GM23338 (cell line): ENCODE measurements around the gene GALNT7. TPM values are rescaled to one million over a fixed set of nuclear protein-coding genes. Genes with fewer than 3 reads are reported as not detected.

Experiments used
- ATAC-seq: fragments of 200-7000 bp; cut with Tn5 transposase; 3 replicates; pipeline ENCODE4 v1.9.1; 2020
- DNase-seq: peaks from one replicate; pipeline ENCODE4 v3.0.0-alpha.2; 2015; ENCODE audit warnings: low spot score
- H2AFZ ChIP-seq: fragments of 200-600 bp; sonication (generic); 2 replicates; pipeline ENCODE4 v1.8.0; 2016; ENCODE audit warnings: antibody characterized with exemption, mild to moderate bottlenecking, moderate library complexity
- H3F3A ChIP-seq: fragments of 200-600 bp; sonication (generic); replicated peaks from 2 replicates; pipeline ENCODE4 v1.8.0; 2017; ENCODE audit warnings: antibody characterized with exemption, mixed run types, low read depth
- H3K27ac ChIP-seq: fragments of 200-600 bp; sonication (generic); 2 replicates; pipeline ENCODE4 v1.6.1; 2016; ENCODE audit warnings: low read depth
- H3K27me3 ChIP-seq: fragments of 200-600 bp; sonication (generic); 2 replicates; pipeline ENCODE4 v1.8.0; 2016; ENCODE audit warnings: mild to moderate bottlenecking, mixed run types, moderate library complexity; ENCODE audit not compliant: insufficient read depth
- H3K36me3 ChIP-seq: fragments of 200-600 bp; sonication (generic); 2 replicates; pipeline ENCODE4 v1.8.0; 2016; ENCODE audit warnings: mild to moderate bottlenecking; ENCODE audit not compliant: insufficient read depth
- H3K4me1 ChIP-seq: fragments of 200-600 bp; sonication (generic); 2 replicates; pipeline ENCODE4 v1.8.0; 2016; ENCODE audit warnings: mild to moderate bottlenecking, moderate library complexity; ENCODE audit not compliant: insufficient read depth
- H3K4me2 ChIP-seq: fragments of 200-600 bp; sonication (generic); 2 replicates; pipeline ENCODE4 v1.7.1; 2017; ENCODE audit warnings: mixed run types
- H3K4me3 ChIP-seq: fragments of 200-600 bp; sonication (generic); 2 replicates; pipeline ENCODE4 v1.6.1; 2016; ENCODE audit warnings: mixed run types
- H3K79me2 ChIP-seq: fragments of 200-600 bp; sonication (generic); replicated peaks from 2 replicates; pipeline ENCODE4 v1.8.0; 2017; ENCODE audit warnings: mild to moderate bottlenecking; ENCODE audit not compliant: insufficient read depth
- H3K9me2 ChIP-seq: fragments of 200-600 bp; sonication (generic); 2 replicates; pipeline ENCODE4 v1.8.0; 2017; ENCODE audit not compliant: insufficient read depth
- H4K20me1 ChIP-seq: fragments of 200-600 bp; sonication (generic); replicated peaks from 2 replicates; pipeline ENCODE4 v1.8.0; 2017; ENCODE audit warnings: mild to moderate bottlenecking; ENCODE audit not compliant: insufficient read depth
- H3K27ac Mint-ChIP-seq: 2 replicates; pipeline ENCODE4 v1.8.0; 2020; ENCODE audit warnings: inconsistent platforms, mild to moderate bottlenecking, moderate library complexity, mixed read lengths
- H3K27me3 Mint-ChIP-seq: 3 replicates; pipeline ENCODE4 v1.8.0; 2022; ENCODE audit warnings: low read depth, mild to moderate bottlenecking, moderate library complexity, mixed read lengths, inconsistent platforms; ENCODE audit not compliant: insufficient read depth, poor library complexity
- H3K36me3 Mint-ChIP-seq: 3 replicates; pipeline ENCODE4 v1.8.0; 2021; ENCODE audit warnings: low read depth, mild to moderate bottlenecking, inconsistent platforms, moderate library complexity, mixed read lengths
- H3K4me1 Mint-ChIP-seq: 3 replicates; pipeline ENCODE4 v1.8.0; 2020; ENCODE audit warnings: mild to moderate bottlenecking, inconsistent platforms, mixed read lengths
- H3K4me3 Mint-ChIP-seq: 3 replicates; pipeline ENCODE4 v1.8.0; 2021; ENCODE audit warnings: moderate library complexity, mild to moderate bottlenecking, inconsistent platforms, mixed read lengths
- H3K9me3 Mint-ChIP-seq: 3 replicates; pipeline ENCODE4 v1.8.0; 2020; ENCODE audit warnings: moderate library complexity, mild to moderate bottlenecking, inconsistent platforms, mixed read lengths
- CREB1 ChIP-seq: fragments of 250-450 bp; sonication (Bioruptor Pico); IDR thresholded peaks from 2 replicates; pipeline ENCODE4 v1.5.0; 2020; ENCODE audit warnings: low read depth, mild to moderate bottlenecking, moderate library complexity
- ETS1 ChIP-seq: IDR thresholded peaks from 2 replicates; pipeline ENCODE4 v1.6.1; 2016; ENCODE audit warnings: antibody characterized with exemption
- EZH2 ChIP-seq: fragments of 200-600 bp; sonication (generic); IDR thresholded peaks from one replicate; pipeline ENCODE4 v1.8.0; 2017; ENCODE audit warnings: antibody characterized with exemption, mild to moderate bottlenecking, low read depth; ENCODE audit not compliant: unreplicated experiment
- EZH2phosphoT487 ChIP-seq: fragments of 200-600 bp; sonication (generic); IDR thresholded peaks from one replicate; pipeline ENCODE4 v1.8.1; 2018; ENCODE audit warnings: antibody characterized with exemption; ENCODE audit not compliant: unreplicated experiment
- JUNB ChIP-seq: IDR thresholded peaks from one replicate; pipeline ENCODE4 v1.6.1; 2016; ENCODE audit warnings: antibody characterized with exemption; ENCODE audit not compliant: unreplicated experiment
- NANOG ChIP-seq: IDR thresholded peaks from 2 replicates; pipeline ENCODE4 v1.6.1; 2016; ENCODE audit warnings: antibody characterized with exemption, borderline replicate concordance
- POLR2AphosphoS5 ChIP-seq: IDR thresholded peaks from 2 replicates; pipeline ENCODE4 v1.6.1; 2016; ENCODE audit warnings: antibody characterized with exemption, low read depth
- REST ChIP-seq: IDR thresholded peaks from one replicate; pipeline ENCODE4 v1.6.1; 2018; ENCODE audit warnings: antibody characterized with exemption; ENCODE audit not compliant: unreplicated experiment
- STAT1 ChIP-seq: IDR thresholded peaks from one replicate; pipeline ENCODE4 v1.6.1; 2016; ENCODE audit warnings: antibody characterized with exemption; ENCODE audit not compliant: unreplicated experiment
- ZNF114 ChIP-seq: fragments of 250-450 bp; sonication (Bioruptor Pico); IDR thresholded peaks from 2 replicates; pipeline ENCODE4 v1.5.0; 2020; ENCODE audit warnings: mild to moderate bottlenecking, moderate library complexity
- ZNF331 ChIP-seq: fragments of 250-450 bp; sonication (Bioruptor Pico); IDR thresholded peaks from 2 replicates; pipeline ENCODE4 v1.5.0; 2020; ENCODE audit warnings: low read depth, mild to moderate bottlenecking, moderate library complexity
- polyA plus RNA-seq: library from polyadenylated mRNA; unstranded; fragments of >200 nt; fragmentation: Nextera tagmentation; extraction: Ambion mirVana; gene quantifications from 2 replicates; pipeline ENCODE4 v1.2.1, GENCODE V29; 2016
- total RNA-seq: library from RNA; depleted of rRNA; stranded (reverse); fragments of >200 nt; shearing (Covaris generic); gene quantifications from 2 replicates; pipeline ENCODE4 v1.2.3, GENCODE V29; 2014
- TF ChIP-seq, protein P1 (sequence below): fragments of 250-450 bp; sonication (Bioruptor Pico); IDR thresholded peaks from 2 replicates; pipeline ENCODE4 v1.5.0; 2020; ENCODE audit warnings: mild to moderate bottlenecking, moderate library complexity
- TF ChIP-seq, protein P2 (sequence below), 2 experiments: fragments of 200-600 bp in 1 of 2; sonication (generic) in 1 of 2; conservative IDR thresholded peaks; 2 replicates each; pipeline versions ENCODE4 v1.5.1 to v1.6.1; 2016 to 2017; ENCODE audit warnings: antibody characterized with exemption in 2 of 2, low read depth in 2 of 2, mild to moderate bottlenecking in 2 of 2, moderate library complexity in 1 of 2

Gene GALNT7
- total and polyA plus RNA-seq, 2 experiments from 2014 or later = 31.8 to 72.2 TPM

DNA sequence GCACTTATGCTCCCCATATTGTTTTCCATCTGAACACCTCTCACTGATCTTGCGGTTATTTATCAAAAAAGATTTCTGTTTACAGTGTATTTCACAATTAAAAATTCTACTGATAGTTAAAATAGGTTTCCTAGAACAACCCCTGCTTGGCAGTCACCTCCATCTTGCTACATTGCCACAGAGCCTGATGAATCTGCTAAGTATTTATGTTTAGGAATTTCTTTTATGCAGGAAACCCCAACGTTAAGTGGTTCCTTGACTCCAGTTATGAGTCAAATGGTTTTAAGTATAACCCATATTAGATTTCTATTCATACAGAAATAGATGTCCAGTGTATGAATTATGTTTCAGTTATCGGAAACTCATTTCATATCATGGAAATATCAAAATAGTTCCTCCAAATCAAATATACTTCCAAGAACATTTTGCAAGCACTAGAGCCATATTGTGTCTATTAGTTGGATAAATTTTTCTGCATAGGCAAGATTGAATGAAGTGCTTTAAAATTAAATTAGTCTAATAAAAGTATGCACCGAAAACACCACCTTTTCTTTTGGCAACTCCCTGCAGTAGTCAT is 20.6 kb downstream of the GALNT7 start:
- Mint-ChIP-seq H3K36me3 (peaks cover 10% of the 10 kb centered on the region; the same call in 2 of the 3 replicates), H3K27ac (no peak overlapping the region), H3K4me3 (no peak overlapping the region), H3K27me3 (peaks cover 2% of the 10 kb centered on the region), H3K4me1 (peaks cover 78% of the 10 kb centered on the region), H3K9me3 (peaks cover 5% of the 10 kb centered on the region; the same call in 2 of the 3 replicates)
- Histone ChIP-seq H3K27me3 (no peaks in the 10 kb centered on the region), H3K79me2 (peaks cover 100% of the 10 kb centered on the region), H3K4me1 (peaks cover 72% of the 10 kb centered on the region), H3F3A (no peaks in the 10 kb centered on the region), H3K27ac (no peak overlapping the region), H3K9me2 (no peaks in the 10 kb centered on the region), H3K4me2 (no peak overlapping the region), H4K20me1 (peaks cover 10% of the 10 kb centered on the region; the same call in 1 of the 2 replicates), H3K36me3 (no peaks in the 10 kb centered on the region), H2AFZ (no peak overlapping the region), H3K4me3 (no peak overlapping the region)
- DNase-seq (no peak), ATAC-seq (no peak)
- no peak for TF ChIP-seq EZH2phosphoT487
- no peak for TF ChIP-seq REST
- no peak for TF ChIP-seq STAT1
- no peak for TF ChIP-seq ZNF331 (CRISPR knock-in tag)
- no peak for TF ChIP-seq CREB1 (CRISPR knock-in tag)
- TF ChIP-seq, protein P1, sequence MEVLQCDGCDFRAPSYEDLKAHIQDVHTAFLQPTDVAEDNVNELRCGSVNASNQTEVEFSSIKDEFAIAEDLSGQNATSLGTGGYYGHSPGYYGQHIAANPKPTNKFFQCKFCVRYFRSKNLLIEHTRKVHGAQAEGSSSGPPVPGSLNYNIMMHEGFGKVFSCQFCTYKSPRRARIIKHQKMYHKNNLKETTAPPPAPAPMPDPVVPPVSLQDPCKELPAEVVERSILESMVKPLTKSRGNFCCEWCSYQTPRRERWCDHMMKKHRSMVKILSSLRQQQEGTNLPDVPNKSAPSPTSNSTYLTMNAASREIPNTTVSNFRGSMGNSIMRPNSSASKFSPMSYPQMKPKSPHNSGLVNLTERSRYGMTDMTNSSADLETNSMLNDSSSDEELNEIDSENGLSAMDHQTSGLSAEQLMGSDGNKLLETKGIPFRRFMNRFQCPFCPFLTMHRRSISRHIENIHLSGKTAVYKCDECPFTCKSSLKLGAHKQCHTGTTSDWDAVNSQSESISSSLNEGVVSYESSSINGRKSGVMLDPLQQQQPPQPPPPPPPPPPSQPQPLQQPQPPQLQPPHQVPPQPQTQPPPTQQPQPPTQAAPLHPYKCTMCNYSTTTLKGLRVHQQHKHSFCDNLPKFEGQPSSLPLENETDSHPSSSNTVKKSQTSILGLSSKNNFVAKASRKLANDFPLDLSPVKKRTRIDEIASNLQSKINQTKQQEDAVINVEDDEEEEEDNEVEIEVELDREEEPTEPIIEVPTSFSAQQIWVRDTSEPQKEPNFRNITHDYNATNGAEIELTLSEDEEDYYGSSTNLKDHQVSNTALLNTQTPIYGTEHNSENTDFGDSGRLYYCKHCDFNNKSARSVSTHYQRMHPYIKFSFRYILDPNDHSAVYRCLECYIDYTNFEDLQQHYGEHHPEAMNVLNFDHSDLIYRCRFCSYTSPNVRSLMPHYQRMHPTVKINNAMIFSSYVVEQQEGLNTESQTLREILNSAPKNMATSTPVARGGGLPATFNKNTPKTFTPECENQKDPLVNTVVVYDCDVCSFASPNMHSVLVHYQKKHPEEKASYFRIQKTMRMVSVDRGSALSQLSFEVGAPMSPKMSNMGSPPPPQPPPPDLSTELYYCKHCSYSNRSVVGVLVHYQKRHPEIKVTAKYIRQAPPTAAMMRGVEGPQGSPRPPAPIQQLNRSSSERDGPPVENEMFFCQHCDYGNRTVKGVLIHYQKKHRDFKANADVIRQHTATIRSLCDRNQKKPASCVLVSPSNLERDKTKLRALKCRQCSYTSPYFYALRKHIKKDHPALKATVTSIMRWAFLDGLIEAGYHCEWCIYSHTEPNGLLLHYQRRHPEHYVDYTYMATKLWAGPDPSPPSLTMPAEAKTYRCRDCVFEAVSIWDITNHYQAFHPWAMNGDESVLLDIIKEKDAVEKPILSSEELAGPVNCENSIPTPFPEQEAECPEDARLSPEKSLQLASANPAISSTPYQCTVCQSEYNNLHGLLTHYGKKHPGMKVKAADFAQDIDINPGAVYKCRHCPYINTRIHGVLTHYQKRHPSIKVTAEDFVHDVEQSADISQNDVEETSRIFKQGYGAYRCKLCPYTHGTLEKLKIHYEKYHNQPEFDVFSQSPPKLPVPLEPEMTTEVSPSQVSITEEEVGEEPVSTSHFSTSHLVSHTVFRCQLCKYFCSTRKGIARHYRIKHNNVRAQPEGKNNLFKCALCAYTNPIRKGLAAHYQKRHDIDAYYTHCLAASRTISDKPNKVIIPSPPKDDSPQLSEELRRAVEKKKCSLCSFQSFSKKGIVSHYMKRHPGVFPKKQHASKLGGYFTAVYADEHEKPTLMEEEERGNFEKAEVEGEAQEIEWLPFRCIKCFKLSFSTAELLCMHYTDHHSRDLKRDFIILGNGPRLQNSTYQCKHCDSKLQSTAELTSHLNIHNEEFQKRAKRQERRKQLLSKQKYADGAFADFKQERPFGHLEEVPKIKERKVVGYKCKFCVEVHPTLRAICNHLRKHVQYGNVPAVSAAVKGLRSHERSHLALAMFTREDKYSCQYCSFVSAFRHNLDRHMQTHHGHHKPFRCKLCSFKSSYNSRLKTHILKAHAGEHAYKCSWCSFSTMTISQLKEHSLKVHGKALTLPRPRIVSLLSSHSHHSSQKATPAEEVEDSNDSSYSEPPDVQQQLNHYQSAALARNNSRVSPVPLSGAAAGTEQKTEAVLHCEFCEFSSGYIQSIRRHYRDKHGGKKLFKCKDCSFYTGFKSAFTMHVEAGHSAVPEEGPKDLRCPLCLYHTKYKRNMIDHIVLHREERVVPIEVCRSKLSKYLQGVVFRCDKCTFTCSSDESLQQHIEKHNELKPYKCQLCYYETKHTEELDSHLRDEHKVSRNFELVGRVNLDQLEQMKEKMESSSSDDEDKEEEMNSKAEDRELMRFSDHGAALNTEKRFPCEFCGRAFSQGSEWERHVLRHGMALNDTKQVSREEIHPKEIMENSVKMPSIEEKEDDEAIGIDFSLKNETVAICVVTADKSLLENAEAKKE (CRISPR knock-in tag) = no peak
- TF ChIP-seq, protein P2, sequence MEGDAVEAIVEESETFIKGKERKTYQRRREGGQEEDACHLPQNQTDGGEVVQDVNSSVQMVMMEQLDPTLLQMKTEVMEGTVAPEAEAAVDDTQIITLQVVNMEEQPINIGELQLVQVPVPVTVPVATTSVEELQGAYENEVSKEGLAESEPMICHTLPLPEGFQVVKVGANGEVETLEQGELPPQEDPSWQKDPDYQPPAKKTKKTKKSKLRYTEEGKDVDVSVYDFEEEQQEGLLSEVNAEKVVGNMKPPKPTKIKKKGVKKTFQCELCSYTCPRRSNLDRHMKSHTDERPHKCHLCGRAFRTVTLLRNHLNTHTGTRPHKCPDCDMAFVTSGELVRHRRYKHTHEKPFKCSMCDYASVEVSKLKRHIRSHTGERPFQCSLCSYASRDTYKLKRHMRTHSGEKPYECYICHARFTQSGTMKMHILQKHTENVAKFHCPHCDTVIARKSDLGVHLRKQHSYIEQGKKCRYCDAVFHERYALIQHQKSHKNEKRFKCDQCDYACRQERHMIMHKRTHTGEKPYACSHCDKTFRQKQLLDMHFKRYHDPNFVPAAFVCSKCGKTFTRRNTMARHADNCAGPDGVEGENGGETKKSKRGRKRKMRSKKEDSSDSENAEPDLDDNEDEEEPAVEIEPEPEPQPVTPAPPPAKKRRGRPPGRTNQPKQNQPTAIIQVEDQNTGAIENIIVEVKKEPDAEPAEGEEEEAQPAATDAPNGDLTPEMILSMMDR (conservative IDR thresholded peaks at IDR 0.05; ENCODE audit: low read depth in 2 of 2) = no peak
- no peak for TF ChIP-seq POLR2AphosphoS5
- TF ChIP-seq ETS1 = no peak
- TF ChIP-seq ZNF114 (CRISPR knock-in tag) = no peak
- no peak for TF ChIP-seq EZH2
- TF ChIP-seq JUNB = no peak
- TF ChIP-seq NANOG = no peak
